ENCODE measurements around the gene ATP1A1. TPM values are rescaled to one million over a fixed set of nuclear protein-coding genes. Genes with fewer than 3 reads are reported as not detected.

Gene ATP1A1
- total RNA-seq, 1 donor from 2014 or later = 219 TPM

DNA sequence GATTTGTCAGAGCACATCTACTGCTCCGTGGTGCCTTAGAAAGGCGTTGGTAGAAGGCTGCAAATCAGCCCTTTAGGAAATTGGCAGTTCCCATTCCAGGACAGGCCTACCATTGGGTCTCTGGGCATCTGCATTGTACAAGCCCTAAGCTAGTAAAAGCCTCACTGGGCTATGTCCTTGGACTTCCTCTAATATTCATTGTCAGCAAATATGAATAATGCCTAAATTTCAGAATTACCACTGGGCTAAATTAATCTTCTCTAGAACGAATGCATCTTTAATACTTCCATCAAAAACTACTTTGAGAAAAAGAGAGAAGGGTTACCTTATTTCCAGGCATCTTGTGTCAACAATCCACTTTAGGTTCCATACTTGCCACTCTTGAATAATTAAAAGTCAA, 41.5 kb upstream of the ATP1A1 start:
- Mint-ChIP-seq H3K4me3 (no peak overlapping the region), H3K27me3 (ENCODE audit: low read depth) (peaks cover 4% of the 10 kb centered on the region), H3K36me3 (no peaks in the 10 kb centered on the region), H3K4me1 (peaks cover 21% of the 10 kb centered on the region), H3K27ac (no peak overlapping the region), H3K9me3 (no peaks in the 10 kb centered on the region)
- no peak for DNase-seq (ENCODE audit: low spot score in 2 of 2, unreplicated experiment in 2 of 2)
- TF ChIP-seq, protein P1, sequence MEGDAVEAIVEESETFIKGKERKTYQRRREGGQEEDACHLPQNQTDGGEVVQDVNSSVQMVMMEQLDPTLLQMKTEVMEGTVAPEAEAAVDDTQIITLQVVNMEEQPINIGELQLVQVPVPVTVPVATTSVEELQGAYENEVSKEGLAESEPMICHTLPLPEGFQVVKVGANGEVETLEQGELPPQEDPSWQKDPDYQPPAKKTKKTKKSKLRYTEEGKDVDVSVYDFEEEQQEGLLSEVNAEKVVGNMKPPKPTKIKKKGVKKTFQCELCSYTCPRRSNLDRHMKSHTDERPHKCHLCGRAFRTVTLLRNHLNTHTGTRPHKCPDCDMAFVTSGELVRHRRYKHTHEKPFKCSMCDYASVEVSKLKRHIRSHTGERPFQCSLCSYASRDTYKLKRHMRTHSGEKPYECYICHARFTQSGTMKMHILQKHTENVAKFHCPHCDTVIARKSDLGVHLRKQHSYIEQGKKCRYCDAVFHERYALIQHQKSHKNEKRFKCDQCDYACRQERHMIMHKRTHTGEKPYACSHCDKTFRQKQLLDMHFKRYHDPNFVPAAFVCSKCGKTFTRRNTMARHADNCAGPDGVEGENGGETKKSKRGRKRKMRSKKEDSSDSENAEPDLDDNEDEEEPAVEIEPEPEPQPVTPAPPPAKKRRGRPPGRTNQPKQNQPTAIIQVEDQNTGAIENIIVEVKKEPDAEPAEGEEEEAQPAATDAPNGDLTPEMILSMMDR (IDR thresholded peaks at IDR 0.05; ENCODE audit: unreplicated experiment) = no peak

DNA sequence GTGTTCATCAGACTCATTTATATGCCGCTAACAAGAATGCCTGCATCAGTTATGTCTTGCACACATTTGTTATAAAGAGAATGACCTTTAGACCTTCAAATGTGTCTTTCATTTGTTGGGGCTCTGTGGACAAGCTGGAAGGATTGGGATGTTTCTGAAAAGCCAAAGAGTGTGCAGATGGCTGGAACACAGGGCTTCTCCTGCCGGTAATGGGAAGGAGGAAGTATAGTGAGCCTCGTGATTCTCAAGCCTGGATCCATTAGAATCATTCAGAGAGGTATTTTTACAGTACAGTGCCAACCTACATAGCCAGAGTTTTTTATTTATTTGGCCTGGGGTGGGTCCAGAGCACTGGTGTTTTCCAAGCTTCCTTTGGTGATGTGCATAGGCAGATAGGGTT, 40.6 kb upstream of the ATP1A1 start:
- Mint-ChIP-seq H3K4me3 (no peak overlapping the region), H3K27me3 (ENCODE audit: low read depth) (peaks cover 4% of the 10 kb centered on the region), H3K27ac (no peak overlapping the region), H3K4me1 (peaks cover 21% of the 10 kb centered on the region), H3K9me3 (peaks cover under 1% of the 10 kb centered on the region), H3K36me3 (no peaks in the 10 kb centered on the region)
- TF ChIP-seq, protein P1 (IDR thresholded peaks at IDR 0.05; ENCODE audit: unreplicated experiment) = no peak
- DNase-seq (ENCODE audit: low spot score in 2 of 2, unreplicated experiment in 2 of 2) = no peak

DNA sequence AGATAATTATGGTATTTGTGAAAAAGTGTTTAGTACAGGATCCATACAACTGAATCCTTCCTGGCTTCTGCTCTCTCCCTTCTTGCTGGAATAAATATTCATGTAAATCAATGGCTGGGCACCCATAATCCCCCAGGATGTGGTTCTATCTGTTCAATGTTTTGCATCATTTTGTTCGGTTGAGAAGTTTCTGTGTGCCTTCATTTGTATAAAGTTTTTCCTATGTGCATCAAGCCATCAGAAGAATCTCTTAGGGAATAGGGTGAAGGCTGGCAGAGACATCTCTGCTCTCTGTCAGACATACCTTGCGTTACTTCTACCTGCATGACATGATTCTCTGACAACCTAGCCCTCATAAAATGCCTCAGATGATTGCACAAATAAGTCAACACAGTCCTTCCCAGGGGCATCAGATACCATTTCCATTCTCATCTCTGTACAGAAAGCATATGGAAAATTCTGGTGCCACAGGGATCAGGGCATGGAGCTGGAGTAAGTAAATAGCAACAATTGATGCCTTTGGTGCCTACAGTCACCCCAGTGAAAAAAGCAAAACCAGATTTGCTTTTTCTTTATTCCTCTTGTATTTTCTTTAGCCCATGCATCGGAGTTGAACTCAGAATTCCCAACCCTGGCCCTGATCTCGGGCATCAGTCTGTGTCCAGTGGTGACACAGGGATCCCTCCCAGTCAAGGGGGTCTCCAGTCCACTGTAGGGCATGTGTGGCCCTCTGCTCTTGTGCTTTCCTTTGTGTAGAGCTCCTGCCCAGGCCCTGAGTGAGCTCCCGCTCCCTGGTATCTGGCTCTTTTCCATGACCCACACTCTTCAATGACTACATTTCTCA, 39.7 kb upstream of the ATP1A1 start:
- no peaks in the 10 kb centered on the region for H3K36me3 Mint-ChIP-seq
- H3K4me1 Mint-ChIP-seq = peaks cover 21% of the 10 kb centered on the region
- H3K27ac Mint-ChIP-seq = no peak overlapping the region
- peaks cover 4% of the 10 kb centered on the region for H3K27me3 Mint-ChIP-seq (ENCODE audit: low read depth)
- H3K4me3 Mint-ChIP-seq = no peak overlapping the region
- H3K9me3 Mint-ChIP-seq = peaks cover 6% of the 10 kb centered on the region
- no peak for DNase-seq (ENCODE audit: low spot score in 2 of 2, unreplicated experiment in 2 of 2)
- TF ChIP-seq, protein P1 (IDR thresholded peaks at IDR 0.05; ENCODE audit: unreplicated experiment) = no peak

DNA sequence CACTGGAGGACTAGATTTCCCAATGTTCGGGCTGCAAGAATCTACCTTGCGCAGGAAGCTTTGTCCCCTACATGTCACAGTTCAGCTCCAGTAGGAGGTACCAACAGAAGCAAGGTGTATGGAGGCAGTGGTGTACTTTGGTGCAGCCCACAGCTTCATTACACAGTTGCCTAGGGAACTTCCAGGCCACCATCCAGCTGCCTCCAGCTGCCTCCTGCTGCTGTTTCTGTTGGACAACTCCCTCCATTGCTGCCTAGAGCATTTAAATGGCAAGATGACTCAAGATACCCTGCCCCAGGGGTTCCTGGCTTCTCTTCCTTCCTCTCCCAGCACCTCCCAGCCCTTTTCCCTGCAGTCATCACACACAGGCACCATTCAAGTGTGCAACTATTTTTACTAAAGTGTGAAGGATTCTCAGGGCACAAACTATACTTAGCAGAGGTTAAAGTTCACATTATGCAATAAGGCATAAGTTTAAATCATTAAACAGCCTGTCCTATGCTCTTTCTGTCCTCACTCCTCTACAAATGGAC, 39.0 kb upstream of the ATP1A1 start:
- Mint-ChIP-seq H3K9me3 (peaks cover 6% of the 10 kb centered on the region), H3K36me3 (no peaks in the 10 kb centered on the region), H3K27me3 (ENCODE audit: low read depth) (peaks cover 4% of the 10 kb centered on the region), H3K4me3 (no peak overlapping the region), H3K27ac (no peak overlapping the region), H3K4me1 (peaks cover 21% of the 10 kb centered on the region)
- TF ChIP-seq, protein P1 (IDR thresholded peaks at IDR 0.05; ENCODE audit: unreplicated experiment) = no peak
- DNase-seq (ENCODE audit: low spot score in 2 of 2, unreplicated experiment in 2 of 2) = no peak

GRCh38 chr1:116334868-116335635, 38.0 kb upstream of the ATP1A1 start:
- Mint-ChIP-seq H3K9me3 (peaks cover 6% of the 10 kb centered on the region), H3K4me3 (no peak overlapping the region), H3K4me1 (peaks cover 17% of the 10 kb centered on the region), H3K36me3 (no peaks in the 10 kb centered on the region), H3K27ac (no peak overlapping the region), H3K27me3 (ENCODE audit: low read depth) (peaks cover 4% of the 10 kb centered on the region)
- TF ChIP-seq, protein P1 (IDR thresholded peaks at IDR 0.05; ENCODE audit: unreplicated experiment) = no peak
- no peak for DNase-seq (ENCODE audit: low spot score in 2 of 2, unreplicated experiment in 2 of 2)

All from mesothelial cell of epicardium (in vitro differentiated cells).